Renal cortex interstitium (tissue), 11 donors: ENCODE measurements around the gene RFX3. TPM values are rescaled to one million over a fixed set of nuclear protein-coding genes. Genes with fewer than 3 reads are reported as not detected.

ENCODE experiments used
- DNase-seq, 11 donors: peaks; one replicate each; pipeline ENCODE4 v3.0.0-alpha.2; 2013; ENCODE audit warnings: low read depth in 9 of 11, low spot score in 4 of 11; ENCODE audit errors: extremely low read depth in 1 of 11
- polyA plus RNA-seq, 3 donors: library from polyadenylated mRNA; unstranded; fragments of 120-200 nt; gene quantifications; one replicate each; pipeline ENCODE4 v1.2.1, GENCODE V29; 2013; ENCODE audit not compliant: insufficient read length in 3 of 3

The RFX3 gene
- polyA plus RNA-seq, 3 donors = 16.2 to 20.2 (median 19.0) TPM

DNA sequence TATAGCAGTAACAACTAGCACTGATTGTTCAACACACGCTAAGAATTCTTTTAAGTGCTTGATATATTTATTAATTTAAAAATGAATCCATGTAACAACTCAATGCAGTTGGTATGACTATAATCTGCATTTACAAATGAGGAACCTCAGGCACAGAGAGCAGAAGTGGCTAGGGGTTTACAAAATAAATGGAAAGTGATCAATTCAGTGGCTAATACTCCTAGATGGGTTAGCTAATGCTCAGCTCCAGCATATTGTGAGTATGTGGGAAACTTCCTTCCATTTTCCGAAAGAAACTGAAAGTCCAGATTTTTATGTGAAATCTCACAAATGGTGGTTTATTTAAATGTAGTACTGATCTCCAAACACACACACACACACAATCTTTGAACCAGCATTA, 128.0 kb downstream of the RFX3 start:
- DNase-seq = no peak

DNA sequence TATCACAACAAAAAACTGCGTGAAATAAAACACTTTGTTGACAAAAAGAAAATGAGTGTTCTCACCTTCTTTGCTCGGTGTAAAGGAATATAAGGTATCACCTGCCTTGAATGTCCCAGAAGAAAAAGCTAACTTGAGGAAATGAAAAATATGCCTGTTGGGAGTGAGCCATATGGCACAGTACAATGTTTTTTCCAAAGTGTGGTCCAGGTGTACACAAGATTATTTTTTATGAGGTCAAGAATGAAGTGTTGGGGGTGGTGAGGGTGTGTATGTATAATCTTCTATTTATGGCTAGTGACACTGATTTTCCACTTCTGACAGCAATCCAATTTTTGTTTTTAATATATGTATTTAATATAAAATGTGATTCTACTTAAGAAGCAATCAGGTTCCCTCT, 134.4 kb downstream of the RFX3 start:
- DNase-seq = no peak

DNA sequence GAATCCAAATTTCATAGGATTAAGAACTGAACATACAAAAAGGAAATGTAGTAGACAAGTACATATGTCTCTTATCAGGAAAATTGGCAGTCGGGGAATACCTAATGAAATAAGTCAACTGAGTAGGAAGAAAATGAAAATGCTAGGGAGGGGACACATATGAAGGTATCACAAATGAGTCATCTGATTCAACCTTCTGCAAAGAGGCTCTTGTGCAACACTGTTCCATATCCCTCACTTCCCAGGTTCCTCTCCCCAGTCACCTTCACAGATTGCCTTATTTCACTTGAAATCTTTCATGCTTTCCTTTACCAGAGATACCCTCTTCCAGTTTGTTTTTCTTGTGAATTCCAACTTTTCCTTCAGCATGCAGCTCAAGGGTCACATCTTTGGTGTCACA, 139.0 kb downstream of the RFX3 start:
- DNase-seq = no peak

DNA sequence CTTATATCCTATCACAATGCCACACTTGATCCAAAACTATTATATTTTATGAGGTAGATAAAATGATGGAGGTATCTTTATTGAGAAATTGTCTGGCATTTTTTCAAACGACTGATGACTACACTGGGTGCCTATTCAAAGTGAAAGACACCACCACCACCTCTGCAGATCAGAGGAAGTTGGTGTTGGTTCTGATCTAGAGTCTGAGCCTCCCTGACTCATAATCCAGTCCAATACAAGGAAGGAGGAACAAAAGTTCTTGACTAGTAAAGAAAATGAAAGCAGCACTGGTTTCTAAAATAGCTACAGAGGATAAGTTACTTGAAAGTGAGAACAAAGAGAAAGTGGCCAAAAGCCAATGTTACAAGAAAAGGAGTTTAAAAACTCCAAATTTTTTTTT, 139.9 kb downstream of the RFX3 start:
- DNase-seq = no peak

DNA sequence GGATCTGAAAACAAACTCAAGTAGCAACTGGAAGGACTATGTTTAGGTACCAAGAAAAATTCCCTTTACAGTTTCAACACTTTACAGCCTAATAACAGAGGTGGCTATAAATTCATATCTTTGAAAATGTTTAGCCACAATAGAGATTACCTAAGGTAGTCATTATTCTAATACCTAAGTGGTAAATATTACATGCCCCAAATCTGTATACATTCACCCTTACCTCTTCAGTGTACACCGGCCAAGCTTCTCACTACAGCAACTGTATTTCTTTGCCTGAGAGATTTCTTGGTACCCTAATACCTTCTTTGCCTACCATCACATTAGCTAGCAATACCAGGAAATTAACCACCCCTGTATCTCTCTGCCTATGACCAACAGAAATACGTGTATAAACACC, 154.0 kb downstream of the RFX3 start:
- no peak for DNase-seq

DNA sequence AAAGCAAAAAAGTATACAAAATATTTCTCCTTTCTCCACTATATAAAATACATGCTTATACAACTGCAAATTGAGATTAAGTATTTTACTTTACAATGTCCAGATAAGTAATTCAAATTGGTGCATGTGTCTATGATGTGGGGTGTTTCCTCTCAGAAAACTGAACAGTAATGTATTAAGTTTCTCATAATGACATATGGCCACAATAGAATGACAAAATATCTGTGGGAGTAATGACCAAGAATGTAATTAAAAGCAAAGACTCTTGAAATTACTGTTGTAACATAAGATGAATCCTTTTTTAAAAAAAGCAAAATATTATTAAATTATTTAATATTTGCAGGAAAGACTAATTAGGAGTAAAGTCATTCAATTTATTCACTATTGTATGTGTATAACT, 155.1 kb downstream of the RFX3 start:
- no peak for DNase-seq

DNA sequence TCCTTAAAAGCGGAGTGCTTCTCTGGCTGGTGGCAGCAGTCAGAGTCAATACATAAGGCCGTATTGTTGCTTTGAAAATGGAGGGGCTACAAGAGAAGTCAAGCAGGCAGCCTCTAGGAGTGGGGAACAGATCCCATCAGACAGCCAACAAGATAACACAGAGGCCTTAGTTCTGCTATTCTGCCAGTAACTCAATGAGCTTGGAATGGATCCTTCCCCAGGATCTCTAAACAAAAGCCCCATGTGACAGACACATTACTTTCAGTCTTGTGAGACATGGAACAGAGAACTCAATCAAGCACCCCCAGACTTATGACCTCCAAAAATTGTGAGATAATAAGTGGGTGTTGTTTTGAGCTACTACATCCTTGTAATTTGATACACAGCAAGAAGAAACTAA, 158.6 kb downstream of the RFX3 start:
- DNase-seq = no peak

DNA sequence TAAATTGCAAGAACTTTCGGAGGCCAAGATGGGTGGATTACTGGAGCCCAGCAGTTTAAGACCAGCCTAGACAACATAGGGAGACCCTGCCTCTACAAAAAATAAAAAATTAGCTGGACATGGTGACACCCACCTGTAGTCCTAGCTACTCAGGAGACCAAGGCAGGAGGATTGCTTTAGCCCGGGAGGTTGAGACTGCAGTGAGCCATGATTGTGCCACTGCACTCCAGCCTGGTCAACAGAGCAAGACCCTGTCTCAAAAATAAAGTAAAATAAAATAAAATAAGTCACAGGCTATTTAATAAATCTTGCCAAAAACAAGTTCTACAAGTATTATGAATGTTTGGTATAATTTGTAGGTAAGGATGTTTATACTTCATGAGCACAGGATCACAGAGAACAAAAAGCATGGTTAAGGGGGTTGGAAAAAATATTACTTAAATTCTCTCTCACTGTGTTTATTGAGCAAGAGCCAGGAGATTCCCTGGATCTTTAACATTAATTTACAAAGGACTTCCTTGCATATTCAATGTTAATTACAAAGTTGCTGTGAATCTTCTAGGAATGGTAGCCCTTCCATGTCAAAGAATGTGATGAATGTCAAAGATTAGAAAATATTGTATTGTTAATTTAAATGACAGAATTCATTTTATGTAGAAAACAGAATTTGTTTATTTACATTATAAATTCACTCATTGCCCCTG, 164.0 kb downstream of the RFX3 start:
- DNase-seq = no peak

DNA sequence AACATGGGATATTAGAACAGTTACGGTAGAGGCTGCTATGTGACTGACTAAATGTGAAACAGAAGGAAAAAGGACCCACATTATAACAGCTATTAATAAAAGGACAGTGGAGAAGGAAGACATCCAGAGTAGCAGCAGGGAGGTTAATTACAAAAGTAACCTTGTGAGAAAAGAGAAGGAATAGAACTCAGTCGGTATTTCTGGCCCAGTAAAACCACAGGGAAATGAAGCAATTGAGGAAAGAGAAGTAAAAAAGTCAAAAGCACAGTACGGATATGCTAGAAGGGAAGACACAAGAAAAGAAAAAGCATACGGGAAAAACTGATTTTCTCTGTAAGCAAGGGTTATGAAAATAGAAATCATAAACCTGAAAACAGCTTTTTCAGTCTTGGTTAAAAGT, 164.7 kb downstream of the RFX3 start:
- DNase-seq = no peak

DNA sequence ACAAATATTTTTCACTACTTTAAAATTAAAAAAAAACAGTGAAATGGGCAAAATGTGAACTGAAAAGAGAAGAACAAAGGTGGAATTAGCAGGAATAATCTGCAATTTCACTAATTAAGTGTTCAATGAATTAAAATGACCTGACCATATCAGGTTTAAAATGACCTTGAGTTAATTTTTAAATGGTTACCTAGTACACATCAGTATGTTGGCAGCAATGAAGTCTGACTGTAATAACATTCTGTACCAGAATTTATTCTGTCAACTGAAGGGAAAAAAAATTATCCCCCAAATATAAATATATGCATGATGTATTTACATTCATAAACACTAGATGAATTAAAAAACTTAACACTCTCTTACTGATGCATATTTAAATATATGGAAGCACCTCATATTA, 165.6 kb downstream of the RFX3 start:
- no peak for DNase-seq

DNA sequence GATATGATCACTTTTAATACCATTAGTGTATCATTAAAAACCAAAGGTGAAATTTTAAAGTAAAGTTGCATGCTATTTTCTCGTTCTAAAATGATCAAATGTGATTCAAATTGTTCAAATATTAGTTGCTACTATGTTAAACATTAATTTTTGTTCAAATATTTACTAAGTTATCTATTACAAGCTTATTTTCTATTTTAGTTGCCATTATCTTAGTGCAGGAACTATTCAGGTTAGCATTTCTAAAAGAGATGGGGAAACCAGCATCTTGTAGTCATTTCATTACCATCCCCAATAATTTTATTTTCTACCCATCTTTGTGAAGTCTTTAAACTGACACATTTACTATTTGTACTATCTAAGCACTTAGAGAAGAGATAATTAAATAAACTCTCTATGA, 166.0 kb downstream of the RFX3 start:
- no peak for DNase-seq

DNA sequence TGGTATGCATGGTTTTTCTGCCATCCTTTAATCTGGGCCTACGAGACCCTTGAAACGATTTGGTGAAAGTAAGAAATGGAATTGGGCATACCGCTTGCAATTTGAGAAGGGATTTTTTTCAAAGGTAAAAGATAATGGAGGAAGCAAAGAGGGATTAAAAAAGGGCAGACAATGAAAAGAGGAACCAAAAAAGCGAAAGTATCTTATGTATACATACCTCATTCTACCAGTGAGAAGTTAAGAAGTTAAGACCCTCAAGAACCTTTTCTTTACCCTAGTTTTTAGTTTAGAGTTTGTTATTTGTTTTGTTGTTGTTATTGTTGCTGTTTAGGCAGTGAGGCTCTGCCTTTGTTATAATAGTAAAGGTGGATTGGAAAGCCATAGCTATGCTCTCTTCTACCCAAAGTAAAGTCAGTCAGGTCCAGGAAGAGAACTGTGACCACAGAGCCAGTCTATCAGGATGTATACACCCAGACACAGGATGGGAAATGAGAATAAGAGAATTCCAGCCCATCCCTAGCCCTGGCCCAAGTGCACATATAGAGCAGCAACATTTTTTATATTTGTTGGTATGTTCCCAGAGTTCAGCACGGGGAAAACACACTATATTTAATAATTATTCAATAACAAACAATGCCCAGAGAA, 166.6 kb downstream of the RFX3 start:
- DNase-seq = no peak

DNA sequence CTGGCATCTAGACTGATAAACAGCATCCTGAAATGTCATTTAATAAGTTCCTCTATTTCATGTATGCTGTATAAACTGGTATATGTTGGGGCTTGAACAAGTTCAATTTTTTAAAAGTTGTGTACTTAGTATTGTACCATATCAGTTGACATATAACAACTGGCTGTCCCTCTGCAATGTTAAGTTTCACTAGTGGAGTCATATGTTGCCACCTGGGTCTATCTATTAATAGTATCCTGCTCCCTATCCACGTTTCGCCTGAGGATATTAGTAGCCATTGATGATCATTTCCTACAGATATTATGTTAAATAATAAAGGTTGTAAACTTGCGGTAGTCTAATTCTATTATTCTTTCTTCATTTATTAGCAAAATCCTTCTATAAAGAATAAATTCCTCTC, 177.6 kb downstream of the RFX3 start:
- no peak for DNase-seq

DNA sequence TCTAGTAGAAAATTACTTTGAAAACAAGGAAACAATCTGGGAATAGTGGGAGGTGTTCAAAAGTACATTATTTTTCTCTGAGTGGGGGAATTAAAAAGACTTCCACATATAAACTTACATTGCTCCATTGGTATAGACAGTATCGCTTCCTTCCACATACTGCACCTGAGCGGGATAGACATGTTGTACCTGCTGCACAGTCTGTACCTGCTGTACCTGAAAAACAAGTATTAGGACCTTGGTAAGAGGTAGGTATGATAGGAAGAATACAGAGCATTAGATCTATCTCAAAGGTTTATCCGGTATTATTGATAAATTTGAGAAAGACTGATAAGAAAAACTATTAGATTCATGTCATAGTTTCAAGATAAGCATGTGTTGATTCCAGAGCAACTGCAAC, 179.3 kb downstream of the RFX3 start:
- DNase-seq = no peak

DNA sequence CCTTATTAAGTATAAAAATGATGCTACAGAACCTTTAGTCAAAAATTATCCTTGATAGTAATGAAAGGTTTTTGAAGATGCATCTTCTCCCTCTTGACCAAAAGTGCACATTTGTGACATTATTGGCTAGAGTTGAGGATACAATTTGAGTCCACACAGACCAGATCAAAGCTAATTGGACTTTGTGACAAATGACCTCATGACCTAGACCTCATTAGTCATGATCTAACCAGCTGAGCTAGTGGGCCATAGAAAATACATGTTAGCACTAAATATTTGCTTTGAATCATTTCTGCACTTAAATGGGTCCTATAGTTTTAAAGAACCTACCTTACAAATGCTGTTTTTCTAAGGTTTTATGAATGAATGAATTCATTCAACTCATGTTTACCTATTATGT, 182.1 kb downstream of the RFX3 start:
- DNase-seq = no peak

DNA sequence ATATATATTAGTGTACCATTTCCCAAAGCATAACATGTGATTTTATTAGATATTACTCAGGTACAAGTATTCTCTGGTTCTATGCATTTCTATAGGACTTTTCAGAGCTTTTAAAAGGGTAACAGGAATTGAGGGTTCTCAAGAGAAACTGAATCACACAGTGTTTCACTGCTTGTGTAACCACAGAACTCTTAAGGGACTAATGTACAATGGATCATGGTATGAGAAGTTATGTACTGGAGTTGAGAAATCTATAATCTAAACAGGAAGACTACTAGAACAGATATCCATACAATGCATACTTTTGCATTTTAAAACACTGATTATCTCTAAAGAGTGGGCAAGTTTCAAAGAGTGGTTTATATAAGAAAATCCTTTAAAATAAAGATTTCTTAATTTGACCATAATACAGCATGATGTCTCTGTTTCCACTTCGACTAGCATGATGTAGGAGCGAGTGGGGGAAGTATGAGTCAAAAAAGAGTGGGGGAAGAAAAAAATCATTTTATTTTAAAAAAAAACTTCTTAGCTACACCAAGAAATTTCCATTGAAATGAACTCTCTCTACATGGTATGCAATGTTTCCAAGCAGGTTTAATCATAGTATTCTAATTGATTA, 183.5 kb downstream of the RFX3 start:
- no peak for DNase-seq

DNA sequence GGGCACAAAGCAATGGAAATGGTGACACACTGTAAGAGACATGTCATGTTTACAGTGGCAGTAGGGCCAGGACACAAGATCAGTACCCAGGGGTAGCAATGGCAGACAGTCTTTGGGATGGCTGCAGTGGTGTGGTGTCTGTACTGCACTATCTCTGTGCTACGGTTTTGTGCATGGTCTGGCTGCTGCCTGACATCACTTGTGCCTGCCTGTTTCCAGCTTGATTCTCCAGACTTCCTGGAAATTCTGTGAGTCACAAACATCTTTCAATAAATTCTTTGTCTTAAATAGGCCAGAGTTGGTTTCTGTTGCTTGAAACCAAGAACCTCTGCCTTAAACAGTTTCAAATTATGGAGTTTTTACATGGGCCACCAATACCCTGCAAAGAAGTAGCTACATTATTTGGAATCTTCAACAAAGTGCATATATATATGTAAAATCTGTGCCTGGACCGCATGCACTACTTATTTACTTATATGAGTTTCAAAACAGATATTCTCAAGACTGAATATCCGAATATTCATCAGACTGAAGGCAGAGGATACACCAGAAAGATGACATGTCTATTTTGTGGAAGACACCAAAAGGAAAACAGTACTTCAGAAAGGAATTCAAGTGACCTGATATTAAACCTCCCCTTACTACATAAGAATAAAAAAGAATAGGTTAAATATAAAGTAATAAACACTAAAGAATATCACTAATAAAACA, 188.1 kb downstream of the RFX3 start:
- no peak for DNase-seq

DNA sequence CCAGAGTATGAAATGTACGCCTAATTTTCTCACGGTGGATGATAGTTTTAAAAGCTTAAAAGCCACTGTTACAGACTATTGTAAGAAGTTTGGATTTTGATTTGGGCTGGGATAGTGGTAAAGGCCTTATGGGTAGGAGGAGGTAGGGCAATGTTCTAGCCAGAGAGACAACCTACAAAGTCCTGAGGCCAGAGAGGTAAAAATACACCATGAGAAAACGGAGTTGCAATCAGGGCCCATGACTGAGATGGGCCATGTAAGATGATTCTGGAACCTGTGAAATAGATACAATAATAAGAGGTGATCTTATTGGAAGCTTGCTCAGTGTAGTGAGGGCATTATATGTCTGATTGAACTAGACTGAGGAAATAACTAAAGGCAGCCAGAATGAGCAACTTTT, 188.8 kb downstream of the RFX3 start:
- no peak for DNase-seq

DNA sequence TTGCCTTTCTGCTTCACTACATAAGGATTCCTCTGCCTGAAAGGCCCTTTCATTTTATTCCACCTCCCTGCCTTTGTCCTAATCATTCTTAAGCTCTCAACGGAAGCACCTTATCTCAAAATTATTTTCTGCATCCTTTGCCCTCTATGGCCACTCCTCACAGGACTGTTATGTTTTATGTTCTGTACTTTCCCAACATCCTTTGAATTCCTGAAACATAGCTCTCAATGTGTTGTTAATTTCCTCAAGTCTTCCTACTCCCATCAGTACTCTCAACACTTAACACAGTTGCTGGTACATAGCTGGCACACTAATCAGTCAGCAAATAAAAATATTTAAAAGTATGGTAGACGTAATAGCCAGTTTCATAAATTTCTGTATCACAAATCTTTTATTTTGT, 193.0 kb downstream of the RFX3 start:
- no peak for DNase-seq

DNA sequence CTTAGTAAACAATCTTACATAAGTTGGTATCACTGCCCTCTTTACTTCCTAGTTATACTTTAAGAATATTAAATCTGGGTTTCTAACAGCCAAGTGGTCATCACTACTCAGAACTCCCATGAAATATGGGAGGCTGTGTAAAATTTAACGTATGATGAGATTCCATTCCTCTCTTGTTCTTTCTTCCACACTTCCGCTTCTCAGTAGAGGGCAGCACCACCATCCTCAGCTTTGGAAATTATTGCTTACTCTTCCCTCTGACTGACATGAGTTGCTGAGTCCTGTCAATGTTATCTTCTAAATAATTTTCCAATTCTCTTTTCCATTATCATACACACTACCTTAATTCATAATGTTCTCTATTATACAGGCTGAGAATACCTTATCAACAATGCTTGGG, 194.0 kb downstream of the RFX3 start:
- DNase-seq = no peak
